CD4-positive, alpha-beta T cell treated with Interleukin-15 for 4 hours (primary cell): Measurements from ENCODE around the gene TIGD6.

ENCODE experiments used
- DNase-seq: peaks from one replicate; pipeline ENCODE4 v3.0.0-alpha.2; 2020; ENCODE audit warnings: low spot score

TIGD6 gene

DNA sequence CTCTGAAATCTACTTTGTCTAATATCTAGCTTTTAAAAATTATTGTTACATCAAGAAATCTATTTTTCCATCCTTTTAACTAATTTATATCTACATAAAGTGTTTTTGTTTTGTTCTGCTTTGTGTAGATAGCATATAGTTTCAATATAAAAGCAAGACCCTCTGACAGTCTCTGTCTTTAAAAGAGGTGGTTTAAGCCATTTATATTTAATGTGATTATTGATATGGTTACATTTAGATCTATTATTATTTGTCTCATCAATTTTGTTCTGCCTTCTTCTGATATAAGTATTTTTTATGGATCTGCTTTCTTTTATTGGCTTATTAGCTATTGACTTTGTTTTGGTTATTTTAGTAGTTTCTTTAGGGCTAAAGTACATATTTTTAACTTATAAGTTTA lies 16.1 kb upstream of the TIGD6 start:
- no peak for DNase-seq

- DNase-seq = no peak
Measured at GRCh38 chr5:150015415-150015814, 15.0 kb upstream of the TIGD6 start.

DNA sequence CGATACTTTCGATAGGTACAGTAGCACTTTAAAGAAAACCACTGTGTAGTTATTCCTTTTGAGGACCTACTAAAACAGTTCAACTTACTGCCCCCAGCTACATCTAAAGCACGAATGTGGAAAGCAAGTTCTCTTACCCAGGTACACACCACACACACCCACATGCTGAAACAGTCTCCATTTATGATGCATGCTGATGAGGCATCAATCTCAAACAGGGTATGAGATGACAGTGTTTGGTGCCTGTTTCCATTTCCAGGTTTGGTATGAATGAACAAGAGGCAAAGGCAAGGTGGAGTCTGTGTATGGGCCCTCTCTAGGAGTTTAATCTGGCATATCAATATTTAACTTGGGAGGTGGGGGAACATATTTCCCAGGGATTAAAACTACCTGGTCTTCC lies 14.0 kb upstream of the TIGD6 start:
- no peak for DNase-seq

- no peak for DNase-seq
Measured at GRCh38 chr5:150013931-150014330, 13.5 kb upstream of the TIGD6 start.

DNA sequence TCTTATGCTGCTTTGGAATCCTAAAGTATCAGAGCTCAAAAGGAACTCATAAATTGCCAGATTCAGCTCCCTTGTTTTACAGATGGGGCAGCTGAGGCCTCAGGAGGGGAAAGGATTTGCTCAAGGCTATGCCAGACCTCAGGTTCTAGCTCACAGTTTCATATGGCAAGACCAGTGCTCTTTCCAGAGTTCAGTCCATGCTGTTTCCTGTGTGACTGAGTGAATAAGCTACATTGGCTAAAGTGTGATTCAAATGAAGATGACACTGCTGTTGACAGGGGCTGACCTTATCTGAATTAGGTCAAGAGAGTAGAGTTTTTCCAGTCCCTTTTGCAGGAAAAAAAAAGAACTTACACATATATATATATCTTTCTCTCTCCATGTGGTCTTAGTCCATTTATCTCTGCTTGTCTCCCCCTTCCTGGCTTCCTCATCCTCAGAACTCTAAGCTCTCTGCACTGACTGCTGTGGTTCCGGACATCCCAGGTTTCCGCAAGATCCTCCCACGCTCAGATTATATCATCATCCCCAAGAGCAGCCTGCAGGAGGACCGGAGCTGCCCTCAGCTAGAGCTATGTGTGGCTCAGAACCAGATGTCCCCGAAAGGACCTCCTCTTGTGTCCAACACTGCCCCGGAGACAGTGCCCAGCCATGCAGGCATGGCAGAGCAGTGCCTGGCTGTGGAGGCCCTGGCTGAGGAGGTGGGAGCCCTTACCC lies 9.4 kb upstream of the TIGD6 start:
- DNase-seq = no peak

GRCh38 chr5:150007050-150007449 lies 6.6 kb upstream of the TIGD6 start:
- DNase-seq = no peak

GRCh38 chr5:150006318-150006717 lies 5.9 kb upstream of the TIGD6 start:
- no peak for DNase-seq

GRCh38 chr5:150001660-150002486 lies 1.4 kb upstream of the TIGD6 start:
- DNase-seq = peak; percentile 68

DNA sequence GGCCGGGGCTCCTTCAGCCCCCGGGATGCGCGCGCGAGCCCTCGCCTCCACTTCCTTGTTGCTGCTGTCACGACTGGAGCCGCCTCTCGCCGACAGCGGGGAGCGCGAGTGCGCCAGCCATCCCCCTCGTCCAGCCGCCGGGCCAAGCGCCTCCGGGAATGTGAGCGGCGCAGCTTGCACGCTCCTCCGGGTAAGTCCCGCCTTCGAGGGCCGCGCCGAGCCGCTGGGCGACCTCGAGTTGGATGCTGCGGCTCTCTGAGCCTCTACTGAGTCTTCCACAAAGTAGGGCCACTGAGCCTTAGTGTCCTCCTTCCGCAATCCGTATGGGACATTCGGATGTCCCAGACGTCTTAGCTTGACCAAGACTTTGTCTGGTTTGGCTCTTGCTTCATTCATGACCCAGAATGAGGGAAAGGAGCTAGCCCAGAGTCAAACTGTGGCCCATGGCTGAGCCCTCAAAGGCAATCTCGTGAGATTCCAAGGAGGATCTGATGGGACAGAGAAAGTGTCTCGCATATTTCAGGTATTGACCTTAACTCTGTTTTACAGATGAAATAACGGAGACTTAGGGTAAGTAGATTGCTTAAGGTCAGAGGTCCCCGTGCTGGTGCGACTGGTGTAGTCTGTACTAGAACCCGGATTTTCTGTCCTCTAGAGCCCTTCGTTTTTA lies 671 bp upstream of the TIGD6 start:
- DNase-seq = peak; percentile 12

DNA sequence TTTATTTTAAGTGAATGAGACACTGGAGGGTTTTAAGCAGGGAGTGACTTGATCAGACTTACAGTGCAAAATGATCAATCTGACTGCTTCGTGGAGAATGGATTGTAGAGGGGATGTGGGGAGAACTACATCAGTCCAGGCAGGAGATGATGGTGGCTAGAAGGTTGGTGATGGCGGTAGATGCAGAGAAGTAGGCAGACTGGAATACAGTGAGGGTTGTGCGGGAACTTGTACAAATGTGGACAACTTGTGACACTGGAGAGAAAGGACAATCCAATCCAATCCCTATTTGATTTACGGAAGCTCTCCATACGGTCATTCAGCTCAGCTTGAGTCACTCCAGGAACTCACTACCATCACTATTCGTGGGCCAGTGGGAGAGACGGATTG lies 593 bp downstream of the TIGD6 start:
- no peak for DNase-seq

DNA sequence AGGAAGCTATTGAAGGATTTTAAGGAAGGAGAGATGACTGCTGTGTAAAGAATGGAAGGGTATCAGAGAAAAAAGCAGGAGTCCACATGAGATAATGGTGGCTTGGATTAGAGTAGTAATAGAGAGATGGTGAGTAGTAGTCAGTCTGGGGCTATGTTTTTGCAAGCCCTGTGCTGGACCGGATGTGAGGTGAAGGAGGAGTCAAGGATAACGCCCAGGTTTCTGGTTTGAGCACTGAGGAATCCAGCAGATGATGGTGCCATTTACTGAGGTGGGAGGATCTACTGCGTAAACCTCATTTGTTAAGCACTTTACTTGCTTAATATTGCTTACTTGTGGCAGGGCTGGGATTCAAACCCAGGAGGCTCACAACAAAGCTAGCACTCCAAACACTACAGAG lies 1.1 kb downstream of the TIGD6 start:
- DNase-seq = no peak

DNA sequence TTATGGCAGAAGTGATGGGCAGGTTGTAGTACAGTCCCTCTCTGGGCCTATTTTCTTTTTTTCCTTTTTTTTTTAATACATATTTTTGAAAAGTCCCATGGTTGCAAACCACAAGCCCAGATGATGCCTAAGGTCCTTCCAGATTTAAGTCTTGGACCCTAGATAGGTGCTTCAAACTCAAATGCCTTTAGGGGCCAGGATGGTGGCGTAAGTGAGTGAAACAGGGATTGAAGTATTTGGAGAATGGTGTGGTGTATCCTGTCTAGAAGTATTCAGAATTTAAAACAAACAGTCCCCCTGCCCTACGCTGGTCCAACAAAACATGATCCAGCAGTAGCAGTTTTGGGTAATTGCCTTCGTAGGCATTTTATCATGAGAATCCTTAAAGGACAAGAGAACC lies 2.2 kb downstream of the TIGD6 start:
- DNase-seq = no peak

DNA sequence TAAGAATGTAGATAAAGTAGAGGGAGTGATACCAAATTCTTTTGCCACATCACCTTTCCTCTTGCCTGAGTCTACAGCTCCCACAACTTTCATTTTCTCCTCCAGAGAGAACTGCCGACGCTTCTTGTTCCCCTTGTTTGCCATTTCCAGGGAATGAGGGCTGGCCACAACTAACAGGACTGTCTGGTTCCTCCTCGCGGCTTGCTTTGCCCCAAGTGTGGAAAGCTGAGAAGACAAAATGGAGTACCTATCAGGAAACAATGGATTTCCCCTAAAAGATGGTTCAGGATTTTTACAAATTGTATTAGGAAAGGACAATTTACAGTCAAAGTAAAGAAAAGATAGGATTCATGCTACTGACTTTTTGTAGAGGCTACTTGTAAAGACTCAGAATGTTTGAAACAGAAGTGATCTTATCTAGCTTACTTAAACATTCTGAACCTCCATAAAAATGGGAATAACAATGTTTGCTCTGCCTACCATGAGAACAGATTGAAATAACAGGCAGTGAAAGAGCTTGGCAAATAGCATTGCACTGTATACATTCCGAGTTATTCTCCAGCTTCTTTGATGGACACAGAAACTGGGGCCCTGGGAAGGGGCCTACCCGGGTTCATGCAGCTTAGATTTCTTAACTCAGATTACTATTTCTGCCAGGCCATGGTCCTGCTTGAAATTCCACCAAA lies 4.1 kb downstream of the TIGD6 start:
- no peak for DNase-seq

DNA sequence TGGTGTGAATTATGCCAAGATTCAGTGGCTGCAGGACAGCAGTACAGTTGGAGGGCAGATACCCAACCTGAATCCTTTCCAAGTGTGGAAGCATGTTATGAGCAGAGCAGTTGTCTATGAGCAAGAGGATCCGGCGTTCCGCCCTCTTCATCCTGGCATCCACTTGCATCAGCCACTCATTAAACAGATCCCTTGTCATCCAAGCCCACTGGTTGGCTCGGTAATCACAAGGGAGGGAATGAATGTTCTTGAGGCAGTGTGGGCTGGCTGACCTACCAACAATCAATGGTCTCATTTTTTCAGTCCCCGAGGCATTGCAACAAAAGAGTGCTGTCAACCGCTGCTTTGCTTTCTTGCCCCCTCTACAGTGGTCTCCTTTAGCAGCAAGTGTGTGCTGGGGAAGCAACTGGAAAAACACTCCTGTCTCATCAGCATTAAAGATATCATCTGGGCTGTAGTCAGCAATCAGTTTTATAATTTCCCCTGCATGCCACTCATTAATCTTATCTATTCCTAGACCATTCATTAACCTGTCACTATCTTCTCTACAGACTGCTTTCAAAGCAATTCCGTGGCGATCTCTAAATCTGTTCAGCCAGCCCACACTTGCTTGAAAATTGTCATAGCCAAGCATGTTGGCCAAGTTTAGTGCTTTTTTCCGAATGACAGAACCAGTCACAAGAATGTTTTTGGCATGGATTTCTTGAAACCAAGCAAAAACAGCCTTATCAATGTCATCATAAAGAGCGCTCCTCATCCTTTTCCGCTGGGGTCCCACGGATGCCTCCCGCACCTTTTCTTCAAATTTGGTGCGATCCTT lies 4.9 kb downstream of the TIGD6 start:
- no peak for DNase-seq

DNA sequence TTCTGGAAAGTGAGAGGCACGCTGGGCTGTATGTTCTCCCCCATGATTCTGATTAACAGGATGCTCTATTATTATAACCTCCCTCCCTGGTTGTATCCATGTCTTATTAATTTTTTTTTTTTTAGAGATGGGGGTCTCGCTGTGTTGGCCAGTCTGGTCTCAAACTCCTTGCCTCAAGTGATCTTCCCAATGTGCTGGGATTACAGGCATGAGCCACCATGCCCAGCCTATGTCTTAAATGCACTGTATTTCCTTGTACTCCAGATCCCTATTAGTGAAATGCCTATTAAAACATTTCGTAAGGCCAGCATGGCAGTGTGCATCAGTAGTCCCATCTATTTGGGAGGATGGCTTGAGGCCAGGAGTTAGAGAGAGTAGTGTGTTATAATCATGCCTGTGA lies 7.0 kb downstream of the TIGD6 start:
- no peak for DNase-seq

DNA sequence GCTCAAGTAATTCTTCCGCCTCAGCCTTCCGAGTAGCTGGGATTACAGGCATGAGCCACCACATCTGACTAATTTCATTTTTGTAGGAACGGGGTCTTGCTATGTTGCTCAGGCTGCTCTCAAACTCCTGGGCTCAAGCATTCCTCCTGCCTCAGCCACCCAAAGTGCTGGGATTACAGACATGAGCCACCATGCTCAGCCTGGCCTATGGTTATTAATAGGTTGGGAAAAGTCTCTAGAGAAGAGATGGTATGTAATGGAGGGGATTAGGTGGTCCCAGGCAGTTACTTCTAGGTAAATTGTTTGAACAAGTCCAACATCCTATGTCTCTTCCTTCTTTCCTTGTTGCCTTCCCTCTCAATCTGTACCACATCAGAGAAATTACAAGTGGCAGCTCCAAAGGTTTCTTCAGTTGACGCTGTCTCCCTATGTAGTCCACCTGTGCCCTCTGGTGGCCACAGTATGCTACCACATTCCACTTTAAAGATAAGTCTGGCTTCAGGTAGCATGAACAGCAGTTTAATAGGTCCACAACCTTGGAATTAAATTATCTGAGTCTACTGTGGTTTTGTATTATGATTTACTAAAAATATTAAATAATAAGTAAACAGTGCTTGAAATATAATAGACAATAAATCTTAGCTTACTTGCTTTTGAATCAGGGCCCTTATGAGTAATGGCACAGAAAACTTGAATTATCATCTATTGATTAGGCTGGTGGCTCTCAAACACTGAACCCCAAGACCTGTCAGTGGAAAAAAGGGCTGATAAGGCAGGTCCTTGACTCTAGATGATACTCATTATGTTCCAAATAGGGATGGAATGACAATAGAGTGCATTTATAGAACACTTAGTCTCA lies 9.7 kb downstream of the TIGD6 start:
- peak; percentile 74 for DNase-seq

DNA sequence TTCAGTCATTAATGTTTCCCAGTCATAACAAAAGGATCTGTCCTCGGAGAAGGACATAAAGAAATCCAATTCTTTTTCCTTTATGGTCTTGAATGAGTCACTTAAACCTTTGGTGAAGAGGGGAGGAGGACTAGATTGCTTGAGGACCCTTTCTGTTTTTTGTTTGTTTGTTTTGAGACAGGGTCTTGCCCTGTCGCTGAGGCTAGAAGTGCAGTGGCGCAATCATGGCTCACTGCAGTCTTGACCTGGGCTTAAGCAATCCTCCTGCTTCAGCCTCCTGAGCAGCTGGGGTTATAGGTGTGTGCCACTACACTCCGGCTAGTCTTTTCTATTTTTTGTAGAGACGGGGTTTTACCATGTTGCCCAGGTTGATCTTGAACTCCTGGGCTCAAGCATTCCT lies 12.3 kb downstream of the TIGD6 start:
- DNase-seq = no peak

DNA sequence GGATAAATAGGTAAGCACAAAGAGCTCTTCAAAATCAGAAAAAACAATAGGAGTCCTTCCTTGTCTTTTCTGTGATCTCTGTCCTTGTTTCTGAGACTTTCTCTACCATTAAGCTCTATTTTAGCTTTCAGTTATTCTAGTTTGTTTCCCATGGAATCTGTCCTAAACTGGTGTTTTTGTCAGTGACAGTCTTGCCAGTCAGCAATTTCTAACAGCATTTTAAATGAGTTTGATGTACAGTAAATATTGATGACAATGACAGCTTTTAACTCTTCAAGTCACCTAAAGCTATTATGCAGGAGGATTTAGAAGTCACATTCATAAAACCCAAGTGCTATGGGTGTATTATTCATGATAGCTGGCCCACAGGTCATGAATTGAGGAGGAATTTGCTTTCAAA lies 17.9 kb downstream of the TIGD6 start:
- DNase-seq = no peak

- DNase-seq = no peak
Measured at GRCh38 chr5:149981206-149981605, 19.2 kb downstream of the TIGD6 start.

GRCh38 chr5:149979896-149980295 lies 20.6 kb downstream of the TIGD6 start:
- DNase-seq = no peak

GRCh38 chr5:149975409-149975808 lies 25.0 kb downstream of the TIGD6 start:
- DNase-seq = no peak
